Small intestine (tissue), 7 donors: ENCODE measurements around the gene PDE3A. TPM values are rescaled to one million over a fixed set of nuclear protein-coding genes. Genes with fewer than 3 reads are reported as not detected.
A peak's percentile ranks its signal among the peaks of the same experiment; 100 is the strongest.
"Not testable (repeated sequence)": the region's sequence is repeated elsewhere in the genome, so short reads cannot be mapped to it uniquely, and the experiment has no call there.

Experiments
- DNase-seq, 2 donors: peaks; one replicate each; pipeline versions ENCODE4 v3.0.0 to v3.0.0-alpha.2; 2013
- FAIRE-seq: peaks from 2 replicates; lab custom pipeline; 2012; peaks lifted over from hg19 to GRCh38; lab: Jason Lieb, UNC
- H3K27ac ChIP-seq, 3 donors: one replicate each; pipeline ENCODE4 v1.5.1; 2013; ENCODE audit warnings: low read length in 2 of 3, mild to moderate bottlenecking in 2 of 3, control low read depth in 1 of 3, inconsistent platforms in 1 of 3, low read depth in 1 of 3, moderate library complexity in 1 of 3
- H3K27me3 ChIP-seq, 3 donors: one replicate each; pipeline ENCODE4 v1.6.1; 2013; ENCODE audit warnings: low read length in 3 of 3, inconsistent platforms in 1 of 3; ENCODE audit not compliant: control insufficient read depth in 3 of 3, insufficient read depth in 3 of 3
- H3K36me3 ChIP-seq, 3 donors: one replicate each; pipeline ENCODE4 v1.6.1; 2013; ENCODE audit warnings: low read length in 3 of 3, inconsistent platforms in 1 of 3, low read depth in 1 of 3, mild to moderate bottlenecking in 1 of 3, moderate library complexity in 1 of 3; ENCODE audit not compliant: control insufficient read depth in 3 of 3, insufficient read depth in 2 of 3
- H3K4me1 ChIP-seq, 3 donors: one replicate each; pipeline ENCODE4 v1.6.1; 2013; ENCODE audit warnings: low read length in 2 of 3, inconsistent platforms in 1 of 3, low read depth in 1 of 3, mild to moderate bottlenecking in 1 of 3, moderate library complexity in 1 of 3; ENCODE audit not compliant: control insufficient read depth in 3 of 3, insufficient read depth in 2 of 3
- H3K4me3 ChIP-seq, 3 donors: one replicate each; pipeline ENCODE4 v1.5.1; 2013; ENCODE audit warnings: low read length in 3 of 3, control low read depth in 1 of 3, inconsistent platforms in 1 of 3, low read depth in 1 of 3, mild to moderate bottlenecking in 1 of 3, moderate library complexity in 1 of 3
- H3K9me3 ChIP-seq, 2 donors: one replicate each; pipeline ENCODE4 v1.6.1; 2013; ENCODE audit warnings: low read depth in 1 of 2, low read length in 1 of 2; ENCODE audit not compliant: control insufficient read depth in 2 of 2, insufficient read depth in 1 of 2
- WGBS, 3 donors: extraction: QIAGEN DNeasy Blood & Tissue Kit; methylation state at CpG; one replicate each; pipeline ENCODE4 v1.1.7; 2013; 5-methylcytosine and 5-hydroxymethylcytosine counted together
- polyA plus RNA-seq, 4 donors: library from polyadenylated mRNA; stranded (reverse) in 3 of 4; unstranded in 1 of 4; fragments of 200-250 nt in 3 of 4; fragments of 120-200 nt in 1 of 4; gene quantifications; one replicate each; pipeline versions ENCODE4 v1.2.1 to v1.2.3, GENCODE V29; 2013
- donor health status: healthy with polysubstance abuse.
- donor health status: control.
- donor health status: control.
- donor health status: Bipolar disorder and iron deficiency.
- donor health status: healthy.

The PDE3A gene
- polyA plus RNA-seq, 4 donors = 2.4 to 79.4 (median 6.6) TPM

GRCh38 chr12:20601668-20602280 lies 233.4 kb downstream of the PDE3A start:
- Histone ChIP-seq H3K4me3 (no peak overlapping the region), H3K36me3 (no peaks in the 10 kb centered on the region), H3K4me1 (no peaks in the 10 kb centered on the region), H3K27ac (no peak overlapping the region), H3K27me3 (no peaks in the 10 kb centered on the region), H3K9me3 (no peaks in the 10 kb centered on the region)
- no peak for FAIRE-seq
- 36 to 61% (median 49%) methylated on average over 2 of the region's 2 CpGs for WGBS, 3 donors
- peak; percentile 23 to 40 for DNase-seq

GRCh38 chr12:20602641-20603391 lies 234.5 kb downstream of the PDE3A start:
- Histone ChIP-seq H3K4me3 (no peak overlapping the region), H3K4me1 (no peaks in the 10 kb centered on the region), H3K9me3 (no peaks in the 10 kb centered on the region), H3K36me3 (no peaks in the 10 kb centered on the region), H3K27me3 (no peaks in the 10 kb centered on the region), H3K27ac (peak overlapping the region in 2 of 3 donors; percentile 25 to 67)
- 46 to 66% (median 57%) methylated on average over 4 of the region's 4 CpGs for WGBS, 3 donors
- FAIRE-seq = no peak
- DNase-seq = no peak

DNA sequence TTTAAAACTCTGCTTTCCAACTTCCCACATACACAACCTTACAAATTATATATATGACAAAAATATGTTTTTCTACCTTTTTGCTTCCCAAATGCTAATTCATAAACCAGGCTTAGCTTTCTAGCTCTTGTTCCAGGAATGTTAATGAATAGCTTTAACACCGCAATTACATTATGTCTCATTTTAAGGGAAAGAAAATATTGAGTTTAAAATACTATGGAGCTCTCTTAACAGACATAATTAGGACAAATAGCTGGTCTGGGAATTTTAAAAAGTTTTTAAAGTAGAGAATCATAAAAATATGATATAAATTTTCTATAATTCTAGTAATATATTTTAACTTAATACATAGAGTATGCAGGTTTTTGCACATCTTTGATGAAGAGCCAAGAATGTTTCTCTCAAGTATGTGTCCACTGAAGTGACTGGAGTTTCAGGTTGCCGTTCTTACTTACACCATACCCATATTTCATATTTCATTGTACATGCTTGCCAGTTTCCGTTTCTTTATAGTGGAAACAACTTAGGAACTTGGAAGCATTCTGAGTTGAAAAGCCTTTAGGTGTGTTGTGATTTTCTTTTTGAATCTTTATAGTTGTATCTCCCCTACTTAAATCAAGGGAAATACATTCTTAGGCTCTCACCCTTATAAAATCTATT lies 236.2 kb downstream of the PDE3A start:
- FAIRE-seq (no peak), DNase-seq (no peak)
- H3K4me1 ChIP-seq = no peaks in the 10 kb centered on the region
- no peaks in the 10 kb centered on the region for H3K9me3 ChIP-seq
- no peak overlapping the region for H3K27ac ChIP-seq
- H3K4me3 ChIP-seq = no peak overlapping the region
- H3K36me3 ChIP-seq = no peaks in the 10 kb centered on the region
- 81 to 92% (median 88%) methylated on average over 3 of the region's 3 CpGs for WGBS, 3 donors
- no peaks in the 10 kb centered on the region for H3K27me3 ChIP-seq

GRCh38 chr12:20615020-20615419 lies 246.7 kb downstream of the PDE3A start:
- H3K27ac ChIP-seq, H3K4me1 ChIP-seq, H3K4me3 ChIP-seq, DNase-seq, FAIRE-seq, H3K9me3 ChIP-seq, H3K27me3 ChIP-seq: not testable (repeated sequence)
- peaks cover 0 to 13% (median 0%) of the 10 kb centered on the region in 3 donors for H3K36me3 ChIP-seq
- 94 to 95% (median 95%) methylated on average over 8 of the region's 8 CpGs for WGBS, 3 donors

GRCh38 chr12:20616093-20616492 lies 247.8 kb downstream of the PDE3A start:
- Histone ChIP-seq H3K9me3 (no peaks in the 10 kb centered on the region), H3K27me3 (no peaks in the 10 kb centered on the region), H3K27ac (no peak overlapping the region), H3K36me3 (peaks cover 0 to 13% (median 0%) of the 10 kb centered on the region in 3 donors), H3K4me1 (no peaks in the 10 kb centered on the region), H3K4me3 (no peak overlapping the region)
- WGBS, 3 donors = 95 to 97% (median 95%) methylated on average over 6 of the region's 6 CpGs
- no peak for FAIRE-seq
- no peak for DNase-seq

- H3K36me3 ChIP-seq = peaks cover 0 to 9% (median 0%) of the 10 kb centered on the region in 3 donors
- H3K27ac ChIP-seq = no peak overlapping the region
- H3K4me1 ChIP-seq = no peaks in the 10 kb centered on the region
- no peak overlapping the region for H3K4me3 ChIP-seq
- WGBS, 3 donors = 76 to 89% (median 84%) methylated on average over 2 of the region's 2 CpGs
- H3K9me3 ChIP-seq = no peaks in the 10 kb centered on the region
- no peak for FAIRE-seq
- H3K27me3 ChIP-seq = no peaks in the 10 kb centered on the region
- DNase-seq = no peak
Observed at GRCh38 chr12:20620261-20620660, 251.9 kb downstream of the PDE3A start.

DNA sequence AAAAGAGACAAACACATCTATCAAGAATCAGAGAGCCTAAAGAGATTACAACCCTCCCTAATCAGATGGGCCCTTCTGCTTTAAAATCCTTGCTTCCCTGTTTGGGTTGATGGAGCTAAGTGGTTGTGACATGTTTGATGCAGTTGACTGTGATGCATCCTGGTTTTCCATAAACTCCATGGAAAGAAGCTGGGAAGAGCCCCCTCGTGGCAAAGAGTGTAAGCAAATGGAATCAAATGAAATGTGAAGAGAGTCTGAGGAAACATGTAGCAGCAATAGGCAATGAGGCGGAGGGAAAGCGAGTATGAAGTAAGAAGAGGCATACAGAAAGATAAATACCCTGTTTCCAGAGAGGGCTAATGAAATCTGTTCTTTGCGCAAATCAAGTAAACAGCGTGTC lies 256.4 kb downstream of the PDE3A start:
- DNase-seq (peak in 1 of 2 donors; percentile 33), FAIRE-seq (no peak)
- H3K9me3 ChIP-seq = no peaks in the 10 kb centered on the region
- no peak overlapping the region for H3K27ac ChIP-seq
- WGBS, 3 donors = 67 to 87% (median 83%) methylated on average over 5 of the region's 5 CpGs
- peaks cover 0 to 3% (median 0%) of the 10 kb centered on the region in 3 donors for H3K36me3 ChIP-seq
- peaks cover 0 to 28% (median 0%) of the 10 kb centered on the region in 3 donors for H3K4me1 ChIP-seq
- no peaks in the 10 kb centered on the region for H3K27me3 ChIP-seq
- no peak overlapping the region for H3K4me3 ChIP-seq

- Histone ChIP-seq H3K9me3 (no peaks in the 10 kb centered on the region), H3K36me3 (peaks cover 0 to 3% (median 0%) of the 10 kb centered on the region in 3 donors), H3K27me3 (no peaks in the 10 kb centered on the region), H3K4me1 (peaks cover 0 to 36% (median 0%) of the 10 kb centered on the region in 3 donors), H3K27ac (no peak overlapping the region), H3K4me3 (no peak overlapping the region)
- 78 to 96% (median 79%) methylated on average over 2 of the region's 2 CpGs for WGBS, 3 donors
- DNase-seq (no peak), FAIRE-seq (no peak)
Observed at GRCh38 chr12:20625531-20625930, 257.2 kb downstream of the PDE3A start.
